Measurements from ENCODE around the gene SHBG.

SHBG gene

DNA sequence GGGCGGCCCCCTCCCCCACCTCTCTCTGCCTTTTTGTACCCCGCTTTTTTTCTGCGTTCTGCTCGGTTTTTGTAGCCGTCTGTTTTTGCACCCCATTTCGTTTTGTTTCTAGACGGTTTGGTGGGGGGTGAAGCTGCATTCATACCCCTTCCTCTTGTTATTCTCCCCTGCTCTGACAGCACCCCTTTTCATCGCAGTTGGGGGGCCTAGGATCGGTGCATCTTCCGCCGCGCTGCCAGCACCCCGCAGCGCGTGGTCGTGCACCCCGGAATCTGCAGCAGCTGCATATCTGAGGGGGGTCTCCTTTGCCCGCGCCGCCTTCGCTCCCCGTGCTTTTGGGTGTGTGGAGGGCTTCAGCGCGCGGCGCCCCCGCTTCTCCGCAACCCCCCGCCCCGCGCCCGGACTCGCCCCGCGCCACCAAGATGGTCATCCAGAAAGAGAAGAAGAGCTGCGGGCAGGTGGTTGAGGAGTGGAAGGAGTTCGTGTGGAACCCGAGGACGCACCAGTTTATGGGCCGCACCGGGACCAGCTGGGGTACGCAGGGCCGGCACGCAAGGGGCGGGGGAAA lies 21.2 kb downstream of the SHBG start:
- TF ChIP-seq MYC (IDR thresholded peaks at IDR 0.05; ENCODE audit: low read depth, low read length) (no peak), POLR2A (IDR thresholded peaks at IDR 0.05; ENCODE audit: extremely low read depth, insufficient read length) (no peak)
- TF ChIP-seq, protein P1, sequence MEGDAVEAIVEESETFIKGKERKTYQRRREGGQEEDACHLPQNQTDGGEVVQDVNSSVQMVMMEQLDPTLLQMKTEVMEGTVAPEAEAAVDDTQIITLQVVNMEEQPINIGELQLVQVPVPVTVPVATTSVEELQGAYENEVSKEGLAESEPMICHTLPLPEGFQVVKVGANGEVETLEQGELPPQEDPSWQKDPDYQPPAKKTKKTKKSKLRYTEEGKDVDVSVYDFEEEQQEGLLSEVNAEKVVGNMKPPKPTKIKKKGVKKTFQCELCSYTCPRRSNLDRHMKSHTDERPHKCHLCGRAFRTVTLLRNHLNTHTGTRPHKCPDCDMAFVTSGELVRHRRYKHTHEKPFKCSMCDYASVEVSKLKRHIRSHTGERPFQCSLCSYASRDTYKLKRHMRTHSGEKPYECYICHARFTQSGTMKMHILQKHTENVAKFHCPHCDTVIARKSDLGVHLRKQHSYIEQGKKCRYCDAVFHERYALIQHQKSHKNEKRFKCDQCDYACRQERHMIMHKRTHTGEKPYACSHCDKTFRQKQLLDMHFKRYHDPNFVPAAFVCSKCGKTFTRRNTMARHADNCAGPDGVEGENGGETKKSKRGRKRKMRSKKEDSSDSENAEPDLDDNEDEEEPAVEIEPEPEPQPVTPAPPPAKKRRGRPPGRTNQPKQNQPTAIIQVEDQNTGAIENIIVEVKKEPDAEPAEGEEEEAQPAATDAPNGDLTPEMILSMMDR (IDR thresholded peaks at IDR 0.05; ENCODE audit: low read depth, low read length), result no peak
- TF ChIP-seq, protein P2, sequence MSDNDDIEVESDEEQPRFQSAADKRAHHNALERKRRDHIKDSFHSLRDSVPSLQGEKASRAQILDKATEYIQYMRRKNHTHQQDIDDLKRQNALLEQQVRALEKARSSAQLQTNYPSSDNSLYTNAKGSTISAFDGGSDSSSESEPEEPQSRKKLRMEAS (IDR thresholded peaks at IDR 0.05; ENCODE audit: low read depth, low read length), result no peak
- DNase-seq (ENCODE audit: low read depth), result no peak
- H3K4me3 ChIP-seq (ENCODE audit: low read depth, low read length), result no peak overlapping the region

DNA sequence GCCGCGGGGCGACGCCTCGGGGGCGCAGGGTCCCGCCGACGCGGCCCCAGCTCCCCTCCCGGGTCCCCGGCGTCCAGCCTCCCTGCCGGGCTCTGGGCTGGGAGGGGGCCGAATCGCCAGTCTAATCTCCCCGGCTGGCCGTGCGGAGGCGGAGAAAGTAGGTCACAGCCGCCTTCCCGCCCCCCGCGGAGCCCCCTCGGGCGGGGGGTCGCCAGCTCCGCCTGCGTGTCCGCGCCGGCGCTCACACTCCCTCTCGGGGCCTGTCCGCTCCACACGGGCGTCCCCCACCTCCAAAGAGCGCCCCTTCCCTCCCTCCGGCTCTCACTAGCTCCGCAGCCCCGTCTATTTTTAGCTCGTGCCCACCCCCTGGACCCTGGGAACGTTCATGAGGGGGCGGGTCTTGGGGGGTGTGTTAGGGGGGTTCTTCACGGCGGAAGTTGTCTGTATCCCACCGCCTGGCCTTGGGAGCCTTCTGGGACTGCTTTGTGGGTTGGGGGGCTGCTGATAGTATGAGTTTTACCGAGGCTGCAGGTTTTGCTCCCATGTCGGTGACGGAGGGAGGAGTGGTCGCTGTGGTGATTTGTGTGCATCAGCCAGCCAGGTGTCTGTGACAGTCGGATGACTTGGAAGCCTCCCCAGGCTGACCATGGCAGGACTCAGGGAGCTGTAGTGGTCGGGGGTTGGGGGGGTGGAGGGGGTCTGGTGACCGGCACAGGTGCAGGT lies 21.9 kb downstream of the SHBG start:
- no peak for DNase-seq (ENCODE audit: low read depth)
- TF ChIP-seq POLR2A (IDR thresholded peaks at IDR 0.05; ENCODE audit: extremely low read depth, insufficient read length) (no peak), MYC (IDR thresholded peaks at IDR 0.05; ENCODE audit: low read depth, low read length) (no peak)
- TF ChIP-seq, protein P1 (IDR thresholded peaks at IDR 0.05; ENCODE audit: low read depth, low read length), result no peak
- TF ChIP-seq, protein P2 (IDR thresholded peaks at IDR 0.05; ENCODE audit: low read depth, low read length), result no peak
- no peak overlapping the region for H3K4me3 ChIP-seq (ENCODE audit: low read depth, low read length)

DNA sequence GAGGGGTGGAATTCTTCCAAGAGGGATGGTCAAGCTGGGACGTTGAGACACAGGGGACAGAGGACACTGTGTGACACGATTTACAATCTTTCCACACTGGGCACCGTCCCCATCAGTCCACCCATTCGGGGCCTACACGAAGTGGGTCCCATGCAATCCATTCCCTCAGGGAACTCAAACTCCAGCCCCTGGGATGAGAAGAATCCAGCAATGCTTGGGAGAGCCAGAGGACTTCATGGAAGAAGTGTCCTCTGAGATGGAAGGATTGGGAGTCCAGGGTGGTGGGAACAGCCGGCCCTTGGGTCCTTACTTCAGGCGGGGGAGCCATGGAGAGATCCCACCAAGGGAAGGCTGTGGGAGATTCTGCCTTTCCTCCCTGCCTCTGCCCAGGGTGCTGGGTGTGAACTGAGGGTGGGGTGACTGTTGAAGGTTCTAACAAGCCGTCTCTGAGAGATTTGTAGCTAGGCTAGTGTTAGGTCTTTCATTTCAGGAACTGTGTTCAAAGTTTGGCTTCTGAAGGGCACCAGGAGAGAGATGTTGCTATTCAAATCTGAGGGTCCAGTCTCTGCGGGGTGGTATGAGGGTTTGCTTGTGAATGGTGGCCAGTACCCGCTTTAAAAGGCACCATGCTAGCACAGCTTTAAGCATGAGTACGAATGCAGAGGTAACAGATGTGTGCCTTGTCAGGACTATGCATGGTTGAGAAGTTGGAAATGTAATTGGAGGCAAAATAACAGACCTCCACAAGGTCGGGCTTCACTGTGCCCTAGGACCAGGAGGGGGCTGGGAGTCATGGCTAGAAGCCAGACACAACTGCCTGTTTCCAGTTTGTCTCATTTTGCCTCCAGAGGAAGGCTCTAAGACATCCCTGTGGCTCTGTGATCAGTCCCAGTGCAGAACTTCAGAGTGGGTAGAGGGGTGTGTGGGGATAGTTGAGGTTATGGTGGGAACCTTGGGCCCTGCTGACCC lies 22.7 kb downstream of the SHBG start:
- H3K4me3 ChIP-seq (ENCODE audit: low read depth, low read length), result no peak overlapping the region
- DNase-seq (ENCODE audit: low read depth), result no peak
- TF ChIP-seq POLR2A (IDR thresholded peaks at IDR 0.05; ENCODE audit: extremely low read depth, insufficient read length), result no peak
- TF ChIP-seq, protein P2 (IDR thresholded peaks at IDR 0.05; ENCODE audit: low read depth, low read length), result no peak
- TF ChIP-seq, protein P1 (IDR thresholded peaks at IDR 0.05; ENCODE audit: low read depth, low read length), result no peak
- no peak for TF ChIP-seq MYC (IDR thresholded peaks at IDR 0.05; ENCODE audit: low read depth, low read length)

DNA sequence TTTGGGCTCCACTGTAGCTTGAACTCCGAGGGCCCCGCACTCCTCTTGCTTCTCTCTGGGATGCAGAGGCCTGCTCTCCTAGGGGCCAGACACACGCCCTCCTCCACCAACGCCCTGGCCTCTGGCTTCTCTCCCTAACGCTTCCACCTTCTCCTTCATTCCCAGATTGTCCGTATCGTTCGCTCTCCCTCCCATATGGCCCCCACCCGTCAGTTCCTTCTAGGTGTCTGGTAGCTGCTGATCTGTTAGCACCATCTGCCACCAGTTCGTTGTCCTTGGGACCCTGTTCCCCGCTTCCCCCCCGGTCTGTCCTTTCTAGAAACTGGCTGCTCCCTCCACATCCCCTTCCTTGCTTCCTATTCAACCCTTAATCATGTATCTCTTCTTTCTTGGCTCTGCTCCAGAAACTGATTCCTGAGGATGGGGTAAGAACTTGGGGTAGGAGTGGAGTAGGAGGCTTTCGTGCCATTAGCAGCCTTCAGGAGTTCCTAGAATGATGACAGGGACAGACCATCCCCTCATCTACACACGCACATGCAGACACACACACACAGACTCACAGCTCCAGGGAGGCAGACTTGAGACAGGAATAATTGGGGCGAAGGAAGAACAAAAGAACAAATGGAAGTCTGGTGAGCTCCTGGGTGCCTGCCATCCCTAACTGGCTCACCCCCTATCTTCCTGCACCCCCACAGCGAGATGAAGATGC lies 25.1 kb downstream of the SHBG start:
- DNase-seq (ENCODE audit: low read depth), result no peak
- TF ChIP-seq MYC (IDR thresholded peaks at IDR 0.05; ENCODE audit: low read depth, low read length) (no peak), POLR2A (IDR thresholded peaks at IDR 0.05; ENCODE audit: extremely low read depth, insufficient read length) (no peak)
- TF ChIP-seq, protein P2 (IDR thresholded peaks at IDR 0.05; ENCODE audit: low read depth, low read length), result no peak
- TF ChIP-seq, protein P1 (IDR thresholded peaks at IDR 0.05; ENCODE audit: low read depth, low read length), result no peak
- no peak overlapping the region for H3K4me3 ChIP-seq (ENCODE audit: low read depth, low read length)

DNA sequence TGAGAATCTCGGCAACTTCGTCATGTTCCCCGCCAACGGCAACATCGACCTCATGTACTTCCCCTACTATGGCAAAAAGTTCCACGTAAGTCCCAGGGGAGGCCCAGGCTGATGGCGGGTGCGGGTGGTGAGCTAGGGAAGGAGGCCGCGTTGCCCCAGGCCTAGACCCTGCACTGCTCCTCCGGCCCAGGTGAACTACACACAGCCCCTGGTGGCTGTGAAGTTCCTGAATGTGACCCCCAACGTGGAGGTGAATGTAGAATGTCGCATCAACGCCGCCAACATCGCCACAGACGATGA lies 25.6 kb downstream of the SHBG start:
- TF ChIP-seq, protein P2 (IDR thresholded peaks at IDR 0.05; ENCODE audit: low read depth, low read length), result no peak
- TF ChIP-seq MYC (IDR thresholded peaks at IDR 0.05; ENCODE audit: low read depth, low read length) (no peak), POLR2A (IDR thresholded peaks at IDR 0.05; ENCODE audit: extremely low read depth, insufficient read length) (no peak)
- TF ChIP-seq, protein P1 (IDR thresholded peaks at IDR 0.05; ENCODE audit: low read depth, low read length), result no peak
- no peak for DNase-seq (ENCODE audit: low read depth)
- no peak overlapping the region for H3K4me3 ChIP-seq (ENCODE audit: low read depth, low read length)
